Colon (tissue), 2 donors: Measurements from ENCODE around the gene DAD1.
A peak's percentile ranks its signal among the peaks of the same experiment; 100 is the strongest.
"Not testable (repeated sequence)": the region's sequence is repeated elsewhere in the genome, so short reads cannot be mapped to it uniquely, and the experiment has no call there.

Source experiments
- FAIRE-seq: peaks from 2 replicates; lab custom pipeline; 2012; peaks lifted over from hg19 to GRCh38; lab: Jason Lieb, UNC
- donor health status: control.
- donor health status: control.

DAD1 gene

DNA sequence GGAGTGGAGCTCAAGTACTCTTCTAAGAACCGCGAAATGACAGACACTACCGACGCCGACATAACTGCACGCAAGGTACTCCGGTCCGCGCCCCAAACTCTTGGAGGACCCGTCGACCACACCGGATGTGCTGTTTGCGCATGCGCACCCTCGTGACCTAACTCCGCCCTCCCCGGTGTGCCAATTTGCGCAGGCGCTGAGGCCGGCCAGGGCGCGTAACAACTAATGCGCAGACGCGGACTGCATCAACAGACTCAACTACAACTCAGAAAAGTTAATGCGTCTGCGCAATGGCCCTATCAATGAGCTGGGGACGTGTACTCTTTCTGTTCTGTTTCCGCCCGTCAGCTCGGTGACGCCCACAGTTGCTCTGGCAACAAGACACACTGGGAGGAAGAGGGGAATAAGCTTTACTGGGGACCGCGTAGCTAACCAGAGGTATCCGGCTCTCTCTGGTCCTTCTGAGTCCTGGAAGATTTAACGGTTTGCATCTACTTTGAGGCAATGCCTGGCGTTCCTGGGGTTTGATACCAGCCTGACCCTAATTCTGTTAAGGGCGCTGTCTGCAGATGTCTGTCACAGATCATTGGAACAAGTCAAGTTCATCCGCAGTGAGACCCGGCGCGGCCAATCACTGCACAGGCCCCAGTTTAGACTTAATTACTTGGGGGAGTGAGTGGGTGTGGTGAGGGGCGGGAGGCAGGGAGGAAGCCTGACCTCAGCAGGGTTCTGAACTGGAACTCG lies at the start of gene DAD1:
TSS of gene DAD1 (minus strand) at position 129 of the 744 bp plus-strand sequence. CDS start at position 62, 67 bp downstream.
- peak; percentile 87 for FAIRE-seq

DNA sequence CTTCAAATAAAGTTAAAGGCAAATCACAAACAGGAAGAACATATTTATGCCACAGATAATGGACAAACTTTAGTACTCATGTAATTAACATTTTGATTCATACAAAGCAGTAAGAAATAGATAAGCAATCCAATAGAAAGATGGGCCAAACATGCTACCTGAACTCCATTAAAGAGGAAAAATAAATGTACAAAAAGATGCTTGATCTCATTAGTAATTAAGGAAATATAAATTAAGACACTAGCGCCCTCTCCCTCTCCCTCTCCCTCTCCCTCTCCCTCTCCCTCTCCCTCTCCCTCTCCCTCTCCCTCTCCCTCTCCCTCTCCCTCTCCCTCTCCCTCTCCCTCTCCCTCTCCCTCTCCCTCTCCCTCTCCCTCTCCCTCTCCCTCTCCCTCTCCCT lies 47.0 kb upstream of the DAD1 start:
- FAIRE-seq = not testable (repeated sequence)

DNA sequence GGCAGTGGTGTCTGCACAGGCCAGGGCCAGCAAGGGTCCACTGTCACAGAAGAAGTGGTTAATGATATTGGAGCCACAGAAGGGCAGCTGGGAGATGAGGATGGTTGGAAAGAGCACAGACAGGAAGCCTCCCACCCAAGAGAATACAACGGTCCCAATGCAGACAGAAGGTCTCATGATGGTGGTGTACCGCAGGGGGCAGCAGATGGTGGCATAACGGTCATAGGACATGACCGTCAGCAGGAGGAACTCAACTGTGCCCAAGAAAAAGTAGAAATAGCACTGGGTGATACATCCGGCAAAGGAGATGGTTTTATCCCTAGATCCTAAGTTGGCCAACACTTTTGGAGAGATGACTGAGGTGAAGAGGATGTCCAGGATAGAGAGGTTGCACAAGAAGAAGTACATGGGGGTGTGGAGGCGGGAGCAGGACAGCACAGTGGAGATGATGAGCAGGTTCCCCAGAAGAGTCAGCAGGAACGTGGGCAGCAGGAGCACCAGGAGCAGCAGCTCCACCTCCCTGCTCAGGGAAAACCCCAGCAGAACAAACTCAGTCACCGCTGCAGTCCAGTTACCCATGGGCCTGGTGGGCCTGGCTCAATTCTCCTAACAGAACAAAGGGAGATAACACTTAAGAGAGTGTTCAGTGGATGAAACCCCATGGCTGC lies 45.3 kb upstream of the DAD1 start:
- no peak for FAIRE-seq

DNA sequence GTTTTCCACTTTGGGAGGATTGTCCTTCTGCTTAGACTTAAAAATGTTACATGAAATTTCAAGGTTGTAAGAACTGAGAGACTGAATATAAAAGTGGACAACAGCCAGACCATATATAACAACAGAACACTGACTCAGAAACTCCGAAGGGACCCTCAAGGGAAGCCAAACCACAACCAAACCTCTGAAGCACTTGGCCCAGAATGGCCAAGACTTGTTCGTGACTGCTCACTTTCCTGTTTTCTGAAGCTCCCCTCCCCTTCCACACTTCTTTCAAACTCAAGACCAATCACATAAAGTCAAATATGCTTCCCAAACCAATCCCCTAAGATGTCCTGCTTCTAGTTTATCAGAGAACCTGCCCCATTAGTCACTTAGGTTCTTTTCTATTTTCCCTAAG lies 41.5 kb upstream of the DAD1 start:
- no peak for FAIRE-seq

DNA sequence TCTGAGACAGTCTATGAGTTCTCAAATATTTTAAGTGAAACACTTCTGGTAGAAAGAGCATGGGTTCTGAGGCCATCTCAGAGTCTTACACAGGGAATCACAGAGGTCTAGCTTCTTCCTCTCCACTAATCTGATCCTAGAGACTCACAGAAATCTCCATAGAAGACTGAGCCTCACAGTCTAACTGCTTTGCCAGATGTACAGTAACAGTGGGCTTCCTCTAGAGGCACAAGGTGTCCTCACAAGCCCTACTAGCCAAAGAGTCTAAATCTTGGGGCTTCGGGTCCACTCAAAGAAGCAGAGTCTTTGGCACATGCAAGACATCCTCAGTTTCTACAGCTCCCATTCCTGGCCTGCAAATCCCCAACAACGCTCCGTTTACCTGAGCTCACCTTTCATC lies 41.0 kb upstream of the DAD1 start:
- FAIRE-seq = no peak

DNA sequence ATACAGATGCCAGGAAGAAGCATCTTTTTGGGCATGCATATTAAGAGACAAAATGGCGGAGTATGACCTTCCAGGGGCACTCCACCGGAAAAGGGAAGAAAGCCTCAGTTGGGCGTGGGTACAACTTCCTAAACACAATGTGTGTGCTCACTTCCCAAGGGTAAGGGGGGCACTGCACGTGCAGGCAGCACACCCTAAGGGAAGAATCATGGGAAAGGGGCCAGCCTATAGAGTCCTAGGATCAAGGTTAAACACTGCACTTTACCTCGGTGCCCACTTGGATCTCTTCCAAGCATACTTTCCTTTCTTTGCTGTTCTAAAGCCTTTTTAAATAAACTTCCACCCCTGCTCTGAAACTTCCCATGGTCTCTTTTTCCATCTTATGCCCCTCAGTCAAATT lies 40.3 kb upstream of the DAD1 start:
- no peak for FAIRE-seq

DNA sequence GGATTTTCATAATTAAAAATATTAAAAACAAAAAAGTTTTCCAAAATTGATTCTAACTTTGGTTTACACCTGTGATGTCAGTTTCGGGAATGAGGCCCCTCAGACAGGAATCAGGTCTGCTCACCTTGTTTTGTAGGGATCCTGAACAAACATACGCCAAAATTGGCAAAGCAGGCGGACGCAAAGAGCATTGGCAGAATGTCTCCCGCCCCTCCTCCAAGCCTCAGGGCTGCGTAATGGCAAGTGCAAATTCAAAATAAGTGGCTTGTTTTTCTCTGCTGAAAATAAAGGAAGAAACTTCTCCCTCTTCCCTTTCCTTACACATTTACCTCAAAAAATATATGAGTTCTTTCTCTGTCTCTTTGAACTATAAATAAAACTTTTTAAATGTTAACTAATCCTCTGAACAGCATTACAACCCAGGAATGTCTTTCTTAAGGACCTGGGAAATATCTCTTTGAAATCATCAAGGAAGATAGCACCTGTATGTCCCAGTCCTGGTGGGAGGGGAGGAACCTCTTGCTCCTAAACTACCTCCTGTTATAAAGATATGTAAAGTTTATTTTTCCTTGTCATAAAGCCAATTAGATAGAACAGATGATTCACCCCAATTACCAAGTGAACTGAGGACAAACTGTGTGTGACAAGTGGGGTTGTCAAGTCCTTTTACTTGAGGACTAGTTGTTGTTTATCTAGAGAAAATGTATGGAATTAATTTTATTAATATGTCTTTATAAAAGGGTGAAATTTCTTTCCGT lies 38.7 kb upstream of the DAD1 start:
- no peak for FAIRE-seq

DNA sequence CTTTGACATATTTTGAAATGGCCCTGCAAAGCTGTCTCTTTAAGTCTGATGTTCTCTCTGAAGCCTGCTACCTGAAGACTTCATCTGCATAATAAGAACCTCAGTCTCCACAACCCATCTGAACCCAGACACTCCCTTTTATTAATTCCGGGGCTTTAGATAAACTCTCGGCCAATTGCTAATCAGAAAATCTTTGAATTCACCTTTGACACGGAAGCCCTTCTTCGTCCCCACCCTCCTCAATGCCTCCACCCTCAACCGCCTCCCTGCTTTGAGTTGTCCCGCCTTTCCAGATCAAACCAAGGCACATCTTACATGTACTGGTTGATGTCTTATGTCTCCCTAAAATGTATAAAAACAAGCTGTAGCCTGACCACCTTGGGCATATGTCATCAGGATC lies 37.6 kb upstream of the DAD1 start:
- FAIRE-seq = no peak

DNA sequence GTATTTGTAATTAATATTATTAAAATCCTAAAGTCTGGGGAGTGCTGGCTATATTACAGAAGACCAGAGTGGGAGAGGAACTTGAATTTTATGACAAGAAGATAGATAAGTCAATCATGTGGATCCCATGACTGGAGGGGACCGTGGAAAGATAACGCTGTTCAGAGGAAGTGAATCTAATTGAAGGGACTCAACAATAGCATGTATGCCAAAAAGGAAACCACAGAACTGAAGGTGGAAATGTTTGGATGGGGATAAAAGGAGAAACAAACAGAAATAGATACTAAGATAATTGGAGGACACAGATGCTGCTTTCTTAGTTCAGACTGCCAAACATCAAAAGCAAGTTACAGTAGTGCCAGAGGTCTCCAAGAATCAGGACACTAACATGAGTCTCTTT lies 34.0 kb upstream of the DAD1 start:
- no peak for FAIRE-seq

DNA sequence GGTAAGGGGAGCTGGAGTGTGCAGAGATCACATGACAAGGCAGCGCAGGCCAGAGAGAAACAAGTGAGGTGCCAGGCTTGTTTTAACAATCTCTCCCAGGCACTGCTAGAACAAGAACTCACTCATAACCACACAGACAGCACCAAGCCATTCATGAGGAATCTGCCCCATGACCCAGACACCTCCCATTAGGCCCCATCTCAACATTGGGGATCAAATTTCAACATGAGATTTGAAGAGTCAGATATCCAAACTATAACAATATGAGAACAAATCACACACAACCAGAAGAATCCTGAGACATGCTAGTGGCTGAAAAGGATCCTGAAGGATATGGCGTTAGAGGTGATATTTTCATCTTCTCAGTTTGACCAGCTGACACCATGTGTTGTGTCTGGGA lies 33.2 kb upstream of the DAD1 start:
- no peak for FAIRE-seq

DNA sequence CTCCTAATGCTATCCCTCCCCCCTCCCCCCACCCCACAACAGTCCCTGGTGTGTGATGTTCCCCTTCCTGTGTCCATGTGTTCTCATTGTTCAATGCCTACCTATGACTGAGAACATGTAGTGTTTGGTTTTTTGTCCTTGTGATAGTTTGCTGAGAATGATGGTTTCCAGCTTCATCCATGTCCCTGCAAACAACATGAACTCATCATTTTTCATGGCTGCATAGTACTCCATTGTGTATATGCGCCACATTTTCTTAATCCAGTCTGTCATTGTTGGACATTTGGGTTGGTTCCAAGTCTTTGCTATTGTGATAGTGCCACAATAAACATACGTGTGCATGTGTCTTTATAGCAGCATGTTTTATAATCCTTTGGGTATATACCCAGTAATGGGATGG lies 26.7 kb upstream of the DAD1 start:
- FAIRE-seq = not testable (repeated sequence)

DNA sequence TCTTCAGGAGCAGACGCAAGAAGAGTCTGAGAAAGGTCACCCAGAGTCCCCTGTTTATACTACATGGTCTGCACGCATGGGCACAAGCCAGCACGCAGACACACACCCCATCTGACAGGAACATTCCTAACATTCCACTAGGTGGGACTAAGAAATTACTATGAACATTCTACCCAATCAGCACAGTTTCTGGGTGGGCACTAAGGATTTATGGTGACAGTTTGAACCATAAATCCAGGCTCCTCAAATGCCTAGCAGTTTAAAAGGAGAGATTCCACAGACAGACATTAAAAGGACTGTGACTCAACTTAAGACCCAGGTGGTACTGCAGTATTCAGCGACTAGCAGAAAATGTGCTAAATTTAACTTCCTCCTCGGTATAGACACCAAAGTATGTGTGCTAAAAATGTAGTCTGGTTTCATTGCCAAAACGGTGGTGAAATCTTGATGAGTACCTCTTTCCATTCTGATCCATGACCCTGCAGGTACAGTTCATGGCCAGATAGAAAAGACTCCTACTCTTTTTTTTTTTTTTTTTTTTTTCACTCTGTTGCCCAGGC lies 25.3 kb upstream of the DAD1 start:
- no peak for FAIRE-seq

DNA sequence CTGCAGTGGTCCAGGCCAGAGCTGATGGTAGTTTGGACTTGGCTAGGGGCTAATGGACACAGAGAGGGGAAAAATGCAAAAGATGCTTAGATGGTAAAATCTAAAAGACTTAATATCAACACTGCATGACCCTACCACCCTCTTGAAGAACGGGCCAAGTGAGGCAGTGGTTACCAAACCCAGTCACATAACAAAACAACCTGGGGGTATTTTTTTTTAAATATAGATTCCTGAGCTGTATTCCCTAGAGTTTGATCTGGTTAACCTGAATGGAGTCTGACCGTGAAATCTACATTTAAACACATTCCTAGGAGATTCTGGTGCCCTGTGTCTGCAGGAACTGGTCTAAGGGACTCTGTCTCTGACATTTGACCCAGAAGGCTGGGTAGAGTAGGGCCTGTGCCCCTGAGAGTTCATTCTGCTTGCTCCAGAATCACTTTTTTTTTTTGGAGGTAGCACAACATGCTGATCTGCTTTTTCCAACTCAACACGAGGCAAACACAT lies 24.8 kb upstream of the DAD1 start:
- no peak for FAIRE-seq

DNA sequence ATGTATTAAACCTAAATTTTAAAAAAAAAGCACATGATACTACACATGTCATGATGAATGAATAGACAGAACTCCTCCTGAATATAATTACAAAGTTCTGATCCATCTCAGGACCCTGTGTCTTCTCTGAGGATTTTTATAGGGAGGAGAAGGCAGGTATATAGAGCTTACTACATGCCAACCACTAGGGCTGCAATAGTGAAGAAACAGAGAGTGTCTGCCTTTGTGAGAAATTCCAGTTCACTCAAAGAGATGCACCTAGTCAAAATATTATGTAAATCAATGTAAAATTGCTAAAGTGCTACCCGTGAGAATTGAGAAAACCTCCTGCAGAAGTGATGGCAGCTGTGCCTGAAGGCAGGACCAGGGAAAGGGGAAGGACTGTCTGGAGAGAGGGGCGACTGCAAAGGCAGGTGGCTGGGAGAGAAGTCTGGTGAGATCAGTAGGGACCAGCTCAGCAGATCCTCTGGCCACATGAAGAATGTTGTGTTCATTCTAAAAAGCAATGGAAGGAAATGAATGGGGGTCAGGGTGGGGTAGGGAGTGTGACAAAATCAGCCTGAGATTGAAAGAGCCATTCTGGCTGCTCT lies 24.2 kb upstream of the DAD1 start:
- FAIRE-seq = no peak

DNA sequence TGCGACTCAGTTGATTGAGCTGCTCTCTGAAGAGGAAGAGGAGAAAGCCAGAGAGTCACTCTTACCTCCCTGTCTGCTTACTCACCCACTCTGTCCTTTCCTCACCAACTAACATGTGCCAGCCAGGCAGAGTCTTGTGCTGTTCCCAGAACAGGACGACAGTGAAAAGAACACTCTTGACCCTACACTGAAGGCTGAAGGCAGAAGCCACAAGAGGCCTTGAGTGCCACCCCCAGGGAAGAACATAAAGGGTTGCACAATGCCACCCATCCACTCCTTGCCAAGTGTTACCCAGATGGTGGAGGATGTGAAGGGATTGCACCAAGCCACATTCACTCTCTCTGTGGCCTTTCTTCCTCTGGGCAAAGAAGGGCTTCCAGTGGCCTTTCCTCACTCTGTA lies 21.9 kb upstream of the DAD1 start:
- FAIRE-seq = no peak

DNA sequence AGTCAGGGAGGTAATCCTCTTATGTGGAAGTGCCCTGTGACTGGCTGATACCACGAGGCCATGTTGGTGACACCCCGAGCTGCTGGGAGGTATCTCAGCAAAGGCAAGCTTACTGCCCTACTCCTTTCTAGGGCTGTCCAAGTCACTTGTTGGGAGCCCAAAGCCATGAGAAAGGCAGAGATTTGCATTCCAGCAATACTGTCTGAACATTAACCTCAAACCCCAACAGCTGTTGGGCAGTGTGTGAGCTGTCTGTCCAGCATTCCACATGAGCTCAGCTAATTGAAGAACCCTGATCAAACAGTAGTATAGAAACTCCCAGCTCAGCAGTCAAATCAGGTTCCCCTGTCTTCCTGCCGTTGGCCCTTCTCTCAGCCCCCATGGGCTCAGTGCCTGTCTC lies 18.3 kb upstream of the DAD1 start:
- no peak for FAIRE-seq

DNA sequence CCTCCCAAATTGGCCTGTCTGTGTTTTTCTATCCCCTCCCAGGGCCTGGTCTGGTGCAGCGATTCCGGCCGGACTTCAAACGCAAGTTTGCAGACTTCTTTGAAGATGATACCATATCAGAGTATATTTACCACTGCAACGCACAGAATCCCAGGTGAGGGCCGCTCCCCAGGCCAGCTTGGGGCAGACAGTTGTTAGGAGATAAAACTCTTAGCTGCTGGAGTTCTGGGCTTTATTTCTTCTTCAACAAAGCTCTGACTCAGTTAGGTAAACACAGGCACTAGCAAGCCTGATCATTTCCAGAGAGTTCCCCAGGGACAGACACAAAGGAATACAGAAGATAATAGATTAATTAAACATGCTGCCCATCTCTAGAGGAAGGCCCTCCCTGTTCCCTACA lies 17.4 kb upstream of the DAD1 start:
- no peak for FAIRE-seq

DNA sequence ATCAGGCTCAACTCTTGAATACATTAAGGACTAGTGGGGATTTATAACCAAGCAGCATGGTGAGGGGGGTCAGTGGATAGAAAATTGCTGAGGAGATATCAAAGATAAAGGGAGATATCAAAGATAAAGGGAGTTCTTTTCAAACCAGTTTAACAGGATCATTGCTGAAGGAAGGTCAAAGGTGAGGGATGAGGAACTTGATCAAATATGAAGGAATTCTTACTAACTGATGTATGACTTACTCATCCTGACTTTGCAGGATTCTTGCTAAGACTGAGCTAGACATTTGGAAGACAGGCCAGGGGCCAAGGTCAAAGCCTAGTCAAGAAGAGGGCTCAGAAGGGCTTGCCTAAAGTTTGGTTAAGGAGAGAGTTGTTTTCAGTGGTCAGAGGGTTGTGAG lies 13.8 kb upstream of the DAD1 start:
- FAIRE-seq = no peak

DNA sequence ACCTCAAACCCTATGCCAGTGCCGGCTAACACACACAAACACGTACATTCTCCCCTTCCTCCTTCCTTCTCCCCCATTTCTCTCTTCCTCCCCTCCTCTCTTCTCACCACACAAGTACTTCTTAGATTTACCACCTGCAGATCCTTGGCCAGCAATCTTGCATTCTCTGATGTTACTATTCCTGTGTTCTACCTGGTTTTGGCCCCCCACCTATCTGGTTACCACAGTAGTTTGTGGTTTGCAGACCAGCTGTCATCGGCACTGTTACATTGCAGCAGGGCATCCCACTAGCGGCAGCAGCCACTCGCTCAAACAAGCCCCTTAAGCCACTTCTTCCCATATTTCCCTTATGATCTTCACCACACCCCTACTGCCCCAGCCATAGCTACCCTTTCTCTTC lies 13.0 kb upstream of the DAD1 start:
- no peak for FAIRE-seq

DNA sequence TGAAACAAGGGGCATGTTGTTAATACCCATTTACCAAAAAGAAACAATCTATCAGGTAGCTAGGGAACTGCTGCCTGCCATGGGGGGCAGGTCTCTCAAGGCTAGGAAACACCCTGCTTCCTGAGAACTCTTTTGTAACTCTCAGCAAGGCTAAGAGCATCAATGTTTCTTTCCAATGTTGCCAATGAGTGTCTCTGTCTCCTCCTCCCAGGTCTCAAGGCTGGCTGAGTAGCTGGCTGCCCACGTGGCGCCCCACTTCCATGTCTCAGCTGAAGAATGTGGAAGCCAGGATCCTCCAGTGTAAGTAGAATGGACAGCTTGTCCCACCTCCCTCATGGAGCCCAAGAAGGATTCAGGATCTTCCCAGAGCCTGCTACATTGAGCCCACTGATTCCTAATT lies 12.4 kb upstream of the DAD1 start:
- FAIRE-seq = no peak

DNA sequence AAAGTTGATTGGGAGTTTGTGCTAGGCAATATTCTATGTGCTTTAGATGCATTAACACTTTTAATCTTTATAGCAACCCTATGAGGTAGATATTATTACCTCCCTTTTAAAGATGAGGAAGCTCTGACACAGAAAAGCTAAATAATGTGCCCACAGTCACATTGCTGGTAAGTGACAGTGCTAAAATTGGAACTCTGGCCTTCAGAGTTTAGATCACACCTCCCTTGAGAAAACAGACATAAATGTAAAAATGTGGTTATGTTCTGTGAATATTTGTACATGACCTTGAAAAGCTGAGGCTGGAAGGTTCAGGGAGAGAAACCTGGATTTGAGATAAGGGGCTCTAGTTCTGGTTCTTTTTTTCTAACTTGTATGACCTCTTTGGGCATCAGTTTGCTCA lies 11.0 kb upstream of the DAD1 start:
- FAIRE-seq = no peak

DNA sequence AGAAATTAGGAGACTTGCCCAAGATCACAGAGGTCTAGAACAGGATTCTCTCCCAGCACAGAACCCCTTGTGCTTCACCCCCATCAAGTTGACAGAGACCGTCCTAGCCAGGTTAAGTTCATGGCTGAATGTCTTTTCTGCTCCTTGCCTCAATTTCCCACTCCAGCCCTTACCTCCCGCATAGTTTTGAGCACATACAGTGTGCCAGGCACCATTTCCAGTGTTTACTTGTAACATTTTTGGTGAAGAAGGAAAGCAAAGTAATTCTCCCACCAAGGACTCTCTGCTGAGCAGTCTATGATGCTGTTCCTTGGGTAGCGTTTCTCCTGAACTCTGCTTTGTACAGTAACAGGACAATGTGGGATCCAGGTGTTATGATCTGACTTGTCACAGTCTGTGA lies 10.3 kb upstream of the DAD1 start:
- no peak for FAIRE-seq

DNA sequence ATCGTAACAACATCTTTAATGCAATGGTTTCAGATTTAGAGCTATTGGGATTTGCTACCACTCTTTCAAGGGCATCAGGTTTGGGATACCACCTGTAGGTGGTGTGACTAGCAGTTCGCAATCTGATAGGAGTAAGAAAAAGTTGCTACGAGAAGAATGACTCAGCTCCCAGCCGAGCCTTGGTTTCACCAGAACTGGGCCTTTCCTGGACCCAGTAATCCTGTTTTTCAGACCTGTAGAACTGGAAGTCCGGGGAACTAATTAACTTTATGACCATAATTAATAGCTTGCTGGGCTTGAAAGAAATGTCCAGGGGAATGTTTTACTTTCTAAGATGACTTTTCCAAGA lies 9.8 kb upstream of the DAD1 start:
- no peak for FAIRE-seq
